BLaER1 treated with 17β-estradiol and CSF1 and Interleukin-3, amounts not matched to agents 10 nM and 100 nM (cell line): ENCODE measurements around the gene ERAL1.
"Not testable (repeated sequence)": the region's sequence is repeated elsewhere in the genome, so short reads cannot be mapped to it uniquely, and the experiment has no call there.

Experiments used
- H3K27ac ChIP-seq, 11 experiments: shearing (Covaris generic); formaldehyde crosslinking; 2 replicates each; pipeline ENCODE4 v1.8.1; 2022
- H3K27me3 ChIP-seq, 11 experiments: shearing (Covaris generic); formaldehyde crosslinking; 2 replicates each; pipeline ENCODE4 v1.8.1; 2022
- H3K36me3 ChIP-seq, 11 experiments: shearing (Covaris generic); formaldehyde crosslinking; 2 replicates each; pipeline ENCODE4 v1.8.1; 2022
- H3K4me1 ChIP-seq, 10 experiments: shearing (Covaris generic); formaldehyde crosslinking; 2 replicates each; pipeline ENCODE4 v1.8.1; 2022
- H3K4me2 ChIP-seq, 11 experiments: shearing (Covaris generic); formaldehyde crosslinking; 2 replicates each; pipeline ENCODE4 v1.8.1; 2022
- H3K4me3 ChIP-seq, 10 experiments: shearing (Covaris generic); formaldehyde crosslinking; 2 replicates each; pipeline ENCODE4 v1.8.1; 2022
- H3K9ac ChIP-seq, 11 experiments: shearing (Covaris generic); formaldehyde crosslinking; 2 replicates each; pipeline ENCODE4 v1.8.1; 2022
- H3K9me3 ChIP-seq, 11 experiments: shearing (Covaris generic); formaldehyde crosslinking; replicated peaks in 1 of 11; 2 replicates each; pipeline ENCODE4 v1.8.1; 2022
- H4K20me1 ChIP-seq, 11 experiments: shearing (Covaris generic); formaldehyde crosslinking; 2 replicates each; pipeline ENCODE4 v1.8.1; 2022
- Cebpa-rat ChIP-seq, 11 experiments: shearing (Covaris generic); IDR thresholded peaks; 2 replicates each; pipeline ENCODE4 v1.8.1; 2022

The ERAL1 gene

GRCh38 chr17:28865946-28866752, 11.3 kb downstream of the ERAL1 start:
- Histone ChIP-seq H3K36me3 (peaks cover 0 to 23% (median 8%) of the 10 kb centered on the region in 11 experiments; a peak in 9 of 22 replicates), H3K4me1 (peaks cover 6 to 31% (median 17%) of the 10 kb centered on the region in 10 experiments), H4K20me1 (no peaks in the 10 kb centered on the region), H3K4me3 (no peak overlapping the region), H3K9ac (peak overlapping the region in 4 of 11 experiments; percentile 9 to 38 (median 26); a peak in 3 of 22 replicates), H3K27ac (peak overlapping the region in 7 of 11 experiments; percentile 38 to 61 (median 51); a peak in 12 of 22 replicates), H3K4me2 (peak overlapping the region in 6 of 11 experiments; percentile 26 to 61 (median 42); a peak in 11 of 22 replicates), H3K27me3 (no peaks in the 10 kb centered on the region), H3K9me3 (no peaks in the 10 kb centered on the region)
- TF ChIP-seq Cebpa-rat (IDR thresholded peaks at IDR 0.05): no peak

GRCh38 chr17:28867276-28867675, 12.5 kb downstream of the ERAL1 start:
- TF ChIP-seq Cebpa-rat (IDR thresholded peaks at IDR 0.05): no peak
- H3K4me1 ChIP-seq: peaks cover 16 to 30% (median 26%) of the 10 kb centered on the region in 10 experiments
- H3K9ac ChIP-seq: no peak overlapping the region
- H3K9me3 ChIP-seq: no peaks in the 10 kb centered on the region
- no peak overlapping the region for H3K4me2 ChIP-seq
- H3K27me3 ChIP-seq: no peaks in the 10 kb centered on the region
- no peak overlapping the region for H3K27ac ChIP-seq
- no peak overlapping the region for H3K4me3 ChIP-seq
- H3K36me3 ChIP-seq: peaks cover 0 to 12% (median 0%) of the 10 kb centered on the region in 11 experiments; a peak in 3 of 22 replicates
- no peaks in the 10 kb centered on the region for H4K20me1 ChIP-seq

- no peaks in the 10 kb centered on the region for H3K27me3 ChIP-seq
- H3K9me3 ChIP-seq: no peaks in the 10 kb centered on the region
- no peaks in the 10 kb centered on the region for H3K36me3 ChIP-seq
- H3K9ac ChIP-seq: peak overlapping the region; percentile 5 to 62 (median 27); a peak in 16 of 22 replicates
- H3K4me1 ChIP-seq: peaks cover 8 to 20% (median 17%) of the 10 kb centered on the region in 10 experiments
- peak overlapping the region; percentile 25 to 67 (median 39); a peak in 21 of 22 replicates for H3K4me2 ChIP-seq
- H3K27ac ChIP-seq: peak overlapping the region in 10 of 11 experiments; percentile 21 to 69 (median 54); a peak in 17 of 22 replicates
- H3K4me3 ChIP-seq: no peak overlapping the region
- H4K20me1 ChIP-seq: no peaks in the 10 kb centered on the region
- TF ChIP-seq Cebpa-rat (IDR thresholded peaks at IDR 0.05): no peak
Observed at GRCh38 chr17:28871056-28871579, 16.3 kb downstream of the ERAL1 start.

GRCh38 chr17:28873839-28874238, 19.0 kb downstream of the ERAL1 start:
- TF ChIP-seq Cebpa-rat (IDR thresholded peaks at IDR 0.05): no peak
- Histone ChIP-seq H3K4me2 (no peak overlapping the region), H3K4me1 (peaks cover 6 to 18% (median 16%) of the 10 kb centered on the region in 10 experiments; a peak in 18 of 20 replicates), H3K9me3 (no peaks in the 10 kb centered on the region), H3K27me3 (no peaks in the 10 kb centered on the region), H3K27ac (no peak overlapping the region), H3K9ac (no peak overlapping the region), H3K4me3 (no peak overlapping the region), H3K36me3 (peaks cover 4 to 16% (median 9%) of the 10 kb centered on the region in 11 experiments; a peak in 21 of 22 replicates), H4K20me1 (no peaks in the 10 kb centered on the region)

- H3K4me1 ChIP-seq: peaks cover 6 to 18% (median 16%) of the 10 kb centered on the region in 10 experiments; a peak in 18 of 20 replicates
- H3K4me2 ChIP-seq: no peak overlapping the region
- no peaks in the 10 kb centered on the region for H3K27me3 ChIP-seq
- H3K9ac ChIP-seq: no peak overlapping the region
- H3K4me3 ChIP-seq: no peak overlapping the region
- H4K20me1 ChIP-seq: peaks cover 0 to 8% (median 0%) of the 10 kb centered on the region in 11 experiments; a peak in 2 of 22 replicates
- H3K27ac ChIP-seq: no peak overlapping the region
- H3K36me3 ChIP-seq: peaks cover 13 to 25% (median 18%) of the 10 kb centered on the region in 11 experiments
- TF ChIP-seq Cebpa-rat (IDR thresholded peaks at IDR 0.05): no peak
- H3K9me3 ChIP-seq: no peaks in the 10 kb centered on the region
Observed at GRCh38 chr17:28874750-28875149, 19.9 kb downstream of the ERAL1 start.

- Histone ChIP-seq H3K4me1 (peaks cover 3 to 12% (median 12%) of the 10 kb centered on the region in 10 experiments; a peak in 18 of 20 replicates), H3K27me3 (no peaks in the 10 kb centered on the region), H3K4me2 (no peak overlapping the region), H4K20me1 (peaks cover 0 to 21% (median 0%) of the 10 kb centered on the region in 11 experiments; a peak in 2 of 22 replicates), H3K4me3 (no peak overlapping the region), H3K27ac (no peak overlapping the region), H3K36me3 (peaks cover 25 to 37% (median 30%) of the 10 kb centered on the region in 11 experiments), H3K9ac (no peak overlapping the region), H3K9me3 (no peaks in the 10 kb centered on the region)
- no peak for TF ChIP-seq Cebpa-rat (IDR thresholded peaks at IDR 0.05)
Observed at GRCh38 chr17:28875848-28876550, 21.2 kb downstream of the ERAL1 start.

GRCh38 chr17:28877150-28877711, 22.4 kb downstream of the ERAL1 start:
- not testable (repeated sequence) for H3K27me3 ChIP-seq, H3K9ac ChIP-seq, H3K9me3 ChIP-seq, H3K4me2 ChIP-seq, H3K4me1 ChIP-seq, H3K4me3 ChIP-seq, H3K27ac ChIP-seq
- peak in 4 of 11 experiments; percentile 13 to 72 (median 31); a peak in 3 of 22 replicates for TF ChIP-seq Cebpa-rat (IDR thresholded peaks at IDR 0.05)
- Histone ChIP-seq H4K20me1 (peaks cover 0 to 26% (median 0%) of the 10 kb centered on the region in 11 experiments; a peak in 2 of 22 replicates), H3K36me3 (peaks cover 38 to 50% (median 42%) of the 10 kb centered on the region in 11 experiments)

- H3K27ac ChIP-seq: no peak overlapping the region
- no peak for TF ChIP-seq Cebpa-rat (IDR thresholded peaks at IDR 0.05)
- no peak overlapping the region for H3K4me2 ChIP-seq
- peaks cover 0 to 37% (median 1%) of the 10 kb centered on the region in 11 experiments; a peak in 4 of 22 replicates for H4K20me1 ChIP-seq
- peaks cover 49 to 61% (median 54%) of the 10 kb centered on the region in 11 experiments for H3K36me3 ChIP-seq
- H3K9ac ChIP-seq: no peak overlapping the region
- H3K4me3 ChIP-seq: no peak overlapping the region
- H3K4me1 ChIP-seq: peaks cover 0 to 9% (median 0%) of the 10 kb centered on the region in 10 experiments; a peak in 5 of 20 replicates
- no peaks in the 10 kb centered on the region for H3K9me3 ChIP-seq
- H3K27me3 ChIP-seq: no peaks in the 10 kb centered on the region
Observed at GRCh38 chr17:28878158-28878910, 23.5 kb downstream of the ERAL1 start.
